H9 (cell line): Measurements from ENCODE around the gene DAPK1. TPM values are rescaled to one million over a fixed set of nuclear protein-coding genes. Genes with fewer than 3 reads are reported as not detected.

Experiments
- DNase-seq: peaks from one replicate; pipeline ENCODE4 v3.0.0-alpha.2; 2017
- H2AFZ ChIP-seq: one replicate; pipeline ENCODE4 v1.6.1; 2013; ENCODE audit warnings: mild to moderate bottlenecking, low read length, control low read depth, moderate library complexity
- H2AK5ac ChIP-seq: 2 replicates; pipeline ENCODE4 v1.6.1; 2013; ENCODE audit warnings: low read length, control low read depth, mixed read lengths; ENCODE audit not compliant: insufficient read length
- H2BK120ac ChIP-seq: one replicate; pipeline ENCODE4 v1.6.1; 2013; ENCODE audit warnings: low read depth, mild to moderate bottlenecking, low read length, control low read depth, inconsistent platforms; ENCODE audit not compliant: poor library complexity, severe bottlenecking
- H2BK12ac ChIP-seq: 2 replicates; pipeline ENCODE4 v1.6.1; 2013; ENCODE audit warnings: low read length, control low read depth, mixed read lengths, low read depth; ENCODE audit not compliant: insufficient read length
- H2BK15ac ChIP-seq: 2 replicates; pipeline ENCODE4 v1.6.1; 2013; ENCODE audit warnings: low read depth, low read length, control low read depth
- H2BK20ac ChIP-seq: one replicate; pipeline ENCODE4 v1.6.1; 2013; ENCODE audit warnings: low read depth, mild to moderate bottlenecking, low read length, control low read depth, inconsistent platforms; ENCODE audit not compliant: poor library complexity, severe bottlenecking
- H2BK5ac ChIP-seq: 2 replicates; pipeline ENCODE4 v1.6.1; 2013; ENCODE audit warnings: low read length, control low read depth, mixed read lengths; ENCODE audit not compliant: insufficient read length
- H3K14ac ChIP-seq: 2 replicates; pipeline ENCODE4 v1.6.1; 2013; ENCODE audit warnings: low read length, control low read depth; ENCODE audit not compliant: insufficient read depth
- H3K18ac ChIP-seq: 2 replicates; pipeline ENCODE4 v1.6.1; 2013; ENCODE audit warnings: low read depth, mild to moderate bottlenecking, mixed read lengths, low read length, control low read depth; ENCODE audit not compliant: insufficient read length
- H3K23ac ChIP-seq: 2 replicates; pipeline ENCODE4 v1.6.1; 2013; ENCODE audit warnings: low read length, control low read depth, mixed read lengths, low read depth; ENCODE audit not compliant: insufficient read length
- H3K23me2 ChIP-seq: 2 replicates; pipeline ENCODE4 v1.6.1; 2013; ENCODE audit warnings: low read depth, mild to moderate bottlenecking, mixed read lengths, low read length, control low read depth; ENCODE audit not compliant: insufficient read length, poor library complexity, severe bottlenecking
- H3K27ac ChIP-seq: 2 replicates; pipeline ENCODE4 v1.5.1; 2013; ENCODE audit warnings: low read length, control low read depth, mixed read lengths, low read depth; ENCODE audit not compliant: insufficient read length
- H3K27me3 ChIP-seq: 2 replicates; pipeline ENCODE4 v1.6.1; 2013; ENCODE audit warnings: low read length, control low read depth, inconsistent platforms; ENCODE audit not compliant: insufficient read depth
- H3K4ac ChIP-seq: 2 replicates; pipeline ENCODE4 v1.6.1; 2013; ENCODE audit warnings: low read depth, mild to moderate bottlenecking, control low read depth, inconsistent platforms, low read length, moderate library complexity
- H3K4me1 ChIP-seq: 2 replicates; pipeline ENCODE4 v1.6.1; 2013; ENCODE audit warnings: low read length, control low read depth, inconsistent platforms; ENCODE audit not compliant: insufficient read depth
- H3K4me2 ChIP-seq: 2 replicates; pipeline ENCODE4 v1.6.1; 2013; ENCODE audit warnings: low read length, control low read depth, mixed read lengths; ENCODE audit not compliant: insufficient read length, insufficient read depth
- H3K56ac ChIP-seq: 2 replicates; pipeline ENCODE4 v1.6.1; 2013; ENCODE audit warnings: low read depth, mild to moderate bottlenecking, mixed read lengths, low read length, control low read depth; ENCODE audit not compliant: insufficient read length
- H3K79me1 ChIP-seq: 2 replicates; pipeline ENCODE4 v1.6.1; 2013; ENCODE audit warnings: low read depth, mild to moderate bottlenecking, moderate library complexity, low read length, control low read depth, inconsistent platforms; ENCODE audit not compliant: insufficient read depth, poor library complexity, severe bottlenecking
- H3K79me2 ChIP-seq: 2 replicates; pipeline ENCODE4 v1.6.1; 2013; ENCODE audit warnings: low read length, control low read depth, inconsistent platforms; ENCODE audit not compliant: insufficient read depth
- H3K9ac ChIP-seq: 2 replicates; pipeline ENCODE4 v1.6.1; 2013; ENCODE audit warnings: low read length, control low read depth, mixed read lengths; ENCODE audit not compliant: insufficient read length; ENCODE audit errors: extremely low read depth
- H3K9me3 ChIP-seq: one replicate; pipeline ENCODE4 v1.6.1; 2013; ENCODE audit warnings: low read depth, low read length, inconsistent platforms; ENCODE audit not compliant: control insufficient read depth
- H3T11ph ChIP-seq: one replicate; pipeline ENCODE4 v1.6.1; 2013; ENCODE audit warnings: mild to moderate bottlenecking, low read length, control low read depth, inconsistent platforms
- H4K20me1 ChIP-seq: one replicate; pipeline ENCODE4 v1.6.1; 2013; ENCODE audit not compliant: control insufficient read depth, insufficient read length, insufficient read depth
- H4K5ac ChIP-seq: 2 replicates; pipeline ENCODE4 v1.6.1; 2013; ENCODE audit warnings: low read depth, mild to moderate bottlenecking, mixed read lengths, low read length, control low read depth; ENCODE audit not compliant: insufficient read length
- H4K8ac ChIP-seq: replicated peaks from 2 replicates; pipeline ENCODE4 v1.6.1; 2013; ENCODE audit warnings: low read length, control low read depth, mixed read lengths, low read depth; ENCODE audit not compliant: insufficient read length
- H4K91ac ChIP-seq: 2 replicates; pipeline ENCODE4 v1.6.1; 2013; ENCODE audit warnings: low read depth, mild to moderate bottlenecking, moderate library complexity, mixed read lengths, low read length, control low read depth; ENCODE audit not compliant: insufficient read length
- H3K27ac Mint-ChIP-seq, 3 experiments: 2 replicates in 2 of 3; 3 replicates in 1 of 3; pipeline ENCODE4 v1.8.0; 2020 to 2021; ENCODE audit warnings: mixed read lengths in 3 of 3, mild to moderate bottlenecking in 1 of 3, moderate library complexity in 1 of 3
- H3K27me3 Mint-ChIP-seq: 2 replicates; pipeline ENCODE4 v1.8.0; 2021; ENCODE audit warnings: low read depth, mild to moderate bottlenecking, moderate library complexity, mixed read lengths
- H3K36me3 Mint-ChIP-seq, 3 experiments: 2 replicates in 2 of 3; 3 replicates in 1 of 3; pipeline ENCODE4 v1.8.0; 2020 to 2021; ENCODE audit warnings: low read depth in 3 of 3, mixed read lengths in 3 of 3; ENCODE audit not compliant: insufficient read depth in 1 of 3
- H3K4me1 Mint-ChIP-seq, 2 experiments: 2 replicates each; pipeline ENCODE4 v1.8.0; 2020; ENCODE audit warnings: mixed read lengths in 2 of 2
- H3K4me3 Mint-ChIP-seq, 2 experiments: 2 replicates in 1 of 2; 3 replicates in 1 of 2; pipeline ENCODE4 v1.8.0; 2020 to 2021; ENCODE audit warnings: mild to moderate bottlenecking in 2 of 2, mixed read lengths in 2 of 2, moderate library complexity in 1 of 2
- H3K9me3 Mint-ChIP-seq, 2 experiments: 2 replicates in 1 of 2; 3 replicates in 1 of 2; pipeline ENCODE4 v1.8.0; 2020; ENCODE audit warnings: mild to moderate bottlenecking in 2 of 2, mixed read lengths in 2 of 2, moderate library complexity in 1 of 2
- WGBS: extraction: QIAGEN DNeasy Blood & Tissue Kit; methylation state at CpG from one replicate; pipeline ENCODE4 v1.1.7; 2013; ENCODE audit warnings: missing lambda C conversion rate, low lambda C conversion rate, mixed read lengths; ENCODE audit not compliant: insufficient read length; ENCODE audit errors: extremely low coverage; 5-methylcytosine and 5-hydroxymethylcytosine counted together
- total RNA-seq: library from RNA; stranded (reverse); gene quantifications from 2 replicates; pipeline ENCODE4 v1.2.1, GENCODE V29; 2021
- TF ChIP-seq, protein P1 (sequence below): fragments of 200-600 bp; sonication (generic); conservative IDR thresholded peaks from 3 replicates; pipeline ENCODE4 v1.8.0; 2021; ENCODE audit warnings: antibody characterized with exemption, mild to moderate bottlenecking

The DAPK1 gene
- total RNA-seq, 1 experiment from 2014 or later: 79.4 TPM

GRCh38 chr9:87547671-87548081 lies 50.0 kb downstream of the DAPK1 start:
- no peak overlapping the region for H3K4ac ChIP-seq
- H2BK5ac ChIP-seq: no peak overlapping the region
- H4K8ac ChIP-seq: no peak overlapping the region
- no peak overlapping the region for H2BK120ac ChIP-seq
- TF ChIP-seq, protein P1, sequence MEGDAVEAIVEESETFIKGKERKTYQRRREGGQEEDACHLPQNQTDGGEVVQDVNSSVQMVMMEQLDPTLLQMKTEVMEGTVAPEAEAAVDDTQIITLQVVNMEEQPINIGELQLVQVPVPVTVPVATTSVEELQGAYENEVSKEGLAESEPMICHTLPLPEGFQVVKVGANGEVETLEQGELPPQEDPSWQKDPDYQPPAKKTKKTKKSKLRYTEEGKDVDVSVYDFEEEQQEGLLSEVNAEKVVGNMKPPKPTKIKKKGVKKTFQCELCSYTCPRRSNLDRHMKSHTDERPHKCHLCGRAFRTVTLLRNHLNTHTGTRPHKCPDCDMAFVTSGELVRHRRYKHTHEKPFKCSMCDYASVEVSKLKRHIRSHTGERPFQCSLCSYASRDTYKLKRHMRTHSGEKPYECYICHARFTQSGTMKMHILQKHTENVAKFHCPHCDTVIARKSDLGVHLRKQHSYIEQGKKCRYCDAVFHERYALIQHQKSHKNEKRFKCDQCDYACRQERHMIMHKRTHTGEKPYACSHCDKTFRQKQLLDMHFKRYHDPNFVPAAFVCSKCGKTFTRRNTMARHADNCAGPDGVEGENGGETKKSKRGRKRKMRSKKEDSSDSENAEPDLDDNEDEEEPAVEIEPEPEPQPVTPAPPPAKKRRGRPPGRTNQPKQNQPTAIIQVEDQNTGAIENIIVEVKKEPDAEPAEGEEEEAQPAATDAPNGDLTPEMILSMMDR: peak; percentile 30; the same call in 2 of the 3 replicates
- no peak overlapping the region for H4K91ac ChIP-seq
- no peaks in the 10 kb centered on the region for H4K20me1 ChIP-seq
- H3K27me3 ChIP-seq: no peaks in the 10 kb centered on the region
- H2BK20ac ChIP-seq: no peak overlapping the region
- no peak overlapping the region for H4K5ac ChIP-seq
- H3K23me2 ChIP-seq: no peaks in the 10 kb centered on the region
- H3K4me1 Mint-ChIP-seq: peaks cover 26 to 27% of the 10 kb centered on the region in 2 experiments
- no peak overlapping the region for H3K9ac ChIP-seq
- H3K79me1 ChIP-seq: peaks cover 13% of the 10 kb centered on the region
- no peak overlapping the region for H3K14ac ChIP-seq
- no CpG with 5 or more reads among the region's 6 CpGs for WGBS
- H3K4me3 Mint-ChIP-seq: no peak overlapping the region
- H3K9me3 ChIP-seq: no peaks in the 10 kb centered on the region
- peaks cover 5% of the 10 kb centered on the region for H3K4me1 ChIP-seq
- peaks cover 4% of the 10 kb centered on the region; the same call in 1 of the 2 replicates for H3K79me2 ChIP-seq
- no peak overlapping the region for H3K56ac ChIP-seq
- no peak overlapping the region for H3K23ac ChIP-seq
- H2AFZ ChIP-seq: no peak overlapping the region
- H3K27ac ChIP-seq: no peak overlapping the region
- peaks cover 17 to 19% (median 17%) of the 10 kb centered on the region in 3 experiments for H3K36me3 Mint-ChIP-seq
- H3K18ac ChIP-seq: no peak overlapping the region
- H3K9me3 Mint-ChIP-seq: peaks cover 2% of the 10 kb centered on the region in 2 experiments; a peak in 1 of 5 replicates
- peak overlapping the region; percentile 2 to 32 (median 28); a peak in 4 of 7 replicates for H3K27ac Mint-ChIP-seq
- no peak overlapping the region for H2BK12ac ChIP-seq
- H3K4me2 ChIP-seq: no peak overlapping the region
- H3T11ph ChIP-seq: no peak overlapping the region
- DNase-seq: no peak
- H3K27me3 Mint-ChIP-seq: no peaks in the 10 kb centered on the region
- H2AK5ac ChIP-seq: no peak overlapping the region
- no peak overlapping the region for H2BK15ac ChIP-seq
